Lower leg skin (tissue), 3 donors: ENCODE data around the gene ANO8.

Experiments used
- POLR2A ChIP-seq, 2 donors: fragments of 450-650 bp; IDR thresholded peaks; one replicate each; pipeline ENCODE4 v1.6.1; 2016 to 2017; ENCODE audit warnings: antibody characterized with exemption in 2 of 2, mild to moderate bottlenecking in 1 of 2, moderate library complexity in 1 of 2
- TF ChIP-seq, protein P1 (sequence below), 3 donors: fragments of 450-650 bp; IDR thresholded peaks; one replicate each; pipeline ENCODE4 v1.5.1; 2016; ENCODE audit warnings: antibody characterized with exemption in 3 of 3, mild to moderate bottlenecking in 3 of 3, moderate library complexity in 2 of 3

DNA sequence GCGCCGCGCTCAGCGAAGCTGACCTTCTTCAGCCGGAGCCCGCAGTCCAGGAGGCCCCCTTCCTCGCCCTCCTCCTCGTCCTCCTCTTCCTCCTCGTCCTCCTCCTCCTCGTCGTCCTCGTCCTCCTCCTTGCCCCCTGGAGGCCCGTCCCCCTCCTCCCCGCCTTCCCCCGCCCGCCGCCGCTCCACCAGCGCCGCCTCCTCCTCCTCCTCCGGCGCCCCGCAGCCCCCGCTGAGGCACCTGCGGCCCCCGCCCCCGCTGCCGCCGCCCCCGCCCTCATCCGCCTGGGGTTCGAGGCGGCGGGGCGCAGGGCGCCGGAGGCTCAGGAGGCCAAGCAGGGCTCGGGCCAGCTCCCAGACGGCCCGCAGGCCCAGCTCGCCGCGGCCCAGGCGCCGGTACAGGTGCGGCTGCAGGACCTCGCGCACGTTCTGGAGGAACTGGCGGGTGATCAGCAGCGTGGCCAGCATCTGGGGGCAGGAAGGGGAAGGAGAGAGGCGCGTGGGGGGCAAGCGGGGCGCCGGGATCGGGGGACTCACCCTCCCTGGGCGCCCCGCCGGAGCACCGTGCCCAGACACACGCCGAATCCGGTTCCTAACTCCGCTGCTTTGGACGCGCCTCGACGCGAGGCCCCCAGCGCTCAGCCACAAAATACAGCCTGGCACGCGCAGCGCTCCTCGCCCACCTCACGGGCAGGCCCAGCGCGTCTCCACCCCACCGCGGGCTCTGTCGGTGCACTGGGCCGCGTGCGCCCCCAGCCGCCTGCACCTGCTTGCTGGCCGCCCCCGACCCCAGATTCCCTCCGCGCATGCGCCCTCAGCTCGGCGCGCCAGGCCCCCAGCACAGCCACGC, 5.9 kb downstream of the ANO8 start:
- TF ChIP-seq, protein P1, sequence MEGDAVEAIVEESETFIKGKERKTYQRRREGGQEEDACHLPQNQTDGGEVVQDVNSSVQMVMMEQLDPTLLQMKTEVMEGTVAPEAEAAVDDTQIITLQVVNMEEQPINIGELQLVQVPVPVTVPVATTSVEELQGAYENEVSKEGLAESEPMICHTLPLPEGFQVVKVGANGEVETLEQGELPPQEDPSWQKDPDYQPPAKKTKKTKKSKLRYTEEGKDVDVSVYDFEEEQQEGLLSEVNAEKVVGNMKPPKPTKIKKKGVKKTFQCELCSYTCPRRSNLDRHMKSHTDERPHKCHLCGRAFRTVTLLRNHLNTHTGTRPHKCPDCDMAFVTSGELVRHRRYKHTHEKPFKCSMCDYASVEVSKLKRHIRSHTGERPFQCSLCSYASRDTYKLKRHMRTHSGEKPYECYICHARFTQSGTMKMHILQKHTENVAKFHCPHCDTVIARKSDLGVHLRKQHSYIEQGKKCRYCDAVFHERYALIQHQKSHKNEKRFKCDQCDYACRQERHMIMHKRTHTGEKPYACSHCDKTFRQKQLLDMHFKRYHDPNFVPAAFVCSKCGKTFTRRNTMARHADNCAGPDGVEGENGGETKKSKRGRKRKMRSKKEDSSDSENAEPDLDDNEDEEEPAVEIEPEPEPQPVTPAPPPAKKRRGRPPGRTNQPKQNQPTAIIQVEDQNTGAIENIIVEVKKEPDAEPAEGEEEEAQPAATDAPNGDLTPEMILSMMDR (IDR thresholded peaks at IDR 0.05), result no peak
- no peak for TF ChIP-seq POLR2A (IDR thresholded peaks at IDR 0.05)
